Measurements from ENCODE around the gene CAMK2A. TPM values are rescaled to one million over a fixed set of nuclear protein-coding genes. Genes with fewer than 3 reads are reported as not detected.

CAMK2A gene
- total RNA-seq, 1 donor from 2014 or later = not detected

GRCh38 chr5:150303660-150304386 is 14.2 kb upstream of the CAMK2A start:
- Mint-ChIP-seq H3K27ac (ENCODE audit: unreplicated experiment) (no peak overlapping the region), H3K4me3 (ENCODE audit: unreplicated experiment) (no peak overlapping the region), H3K27me3 (ENCODE audit: unreplicated experiment) (no peaks in the 10 kb centered on the region), H3K4me1 (ENCODE audit: unreplicated experiment) (peaks cover 27% of the 10 kb centered on the region), H3K36me3 (ENCODE audit: unreplicated experiment) (no peaks in the 10 kb centered on the region), H3K9me3 (ENCODE audit: unreplicated experiment) (no peaks in the 10 kb centered on the region)
- no peak for DNase-seq (ENCODE audit: extremely low spot score, unreplicated experiment)
- TF ChIP-seq CTCF (IDR thresholded peaks at IDR 0.05) = no peak

GRCh38 chr5:150303070-150303615 is 13.6 kb upstream of the CAMK2A start:
- no peaks in the 10 kb centered on the region for H3K27me3 Mint-ChIP-seq (ENCODE audit: unreplicated experiment)
- H3K27ac Mint-ChIP-seq (ENCODE audit: unreplicated experiment) = no peak overlapping the region
- no peaks in the 10 kb centered on the region for H3K36me3 Mint-ChIP-seq (ENCODE audit: unreplicated experiment)
- no peak for TF ChIP-seq CTCF (IDR thresholded peaks at IDR 0.05)
- H3K4me1 Mint-ChIP-seq (ENCODE audit: unreplicated experiment) = peaks cover 23% of the 10 kb centered on the region
- no peaks in the 10 kb centered on the region for H3K9me3 Mint-ChIP-seq (ENCODE audit: unreplicated experiment)
- H3K4me3 Mint-ChIP-seq (ENCODE audit: unreplicated experiment) = peak overlapping the region; percentile 68
- DNase-seq (ENCODE audit: extremely low spot score, unreplicated experiment) = no peak

GRCh38 chr5:150302301-150303069 is 12.9 kb upstream of the CAMK2A start, which contains the start of gene ARSI:
ARSI (minus strand) TSS chr5:150302905; CDS start chr5:150302373, 532 bp downstream.
- Mint-ChIP-seq H3K27me3 (ENCODE audit: unreplicated experiment) (no peaks in the 10 kb centered on the region), H3K4me1 (ENCODE audit: unreplicated experiment) (peaks cover 19% of the 10 kb centered on the region), H3K27ac (ENCODE audit: unreplicated experiment) (no peak within 1 kb of the TSS), H3K9me3 (ENCODE audit: unreplicated experiment) (no peaks in the 10 kb centered on the region), H3K4me3 (ENCODE audit: unreplicated experiment) (peak within 1 kb of the TSS; percentile 68), H3K36me3 (ENCODE audit: unreplicated experiment) (no peaks in the 10 kb centered on the region)
- no peak for DNase-seq (ENCODE audit: extremely low spot score, unreplicated experiment)
- peak; percentile 29 for TF ChIP-seq CTCF (IDR thresholded peaks at IDR 0.05)

GRCh38 chr5:150301901-150302300 is 12.3 kb upstream of the CAMK2A start:
- Mint-ChIP-seq H3K27me3 (ENCODE audit: unreplicated experiment) (no peaks in the 10 kb centered on the region), H3K9me3 (ENCODE audit: unreplicated experiment) (no peaks in the 10 kb centered on the region), H3K27ac (ENCODE audit: unreplicated experiment) (no peak overlapping the region), H3K4me1 (ENCODE audit: unreplicated experiment) (peaks cover 19% of the 10 kb centered on the region), H3K4me3 (ENCODE audit: unreplicated experiment) (no peak overlapping the region), H3K36me3 (ENCODE audit: unreplicated experiment) (no peaks in the 10 kb centered on the region)
- no peak for DNase-seq (ENCODE audit: extremely low spot score, unreplicated experiment)
- TF ChIP-seq CTCF (IDR thresholded peaks at IDR 0.05) = no peak

GRCh38 chr5:150301170-150301505 is 11.6 kb upstream of the CAMK2A start:
- Mint-ChIP-seq H3K27ac (ENCODE audit: unreplicated experiment) (no peak overlapping the region), H3K27me3 (ENCODE audit: unreplicated experiment) (no peaks in the 10 kb centered on the region), H3K36me3 (ENCODE audit: unreplicated experiment) (no peaks in the 10 kb centered on the region), H3K4me3 (ENCODE audit: unreplicated experiment) (no peak overlapping the region), H3K4me1 (ENCODE audit: unreplicated experiment) (peaks cover 19% of the 10 kb centered on the region), H3K9me3 (ENCODE audit: unreplicated experiment) (no peaks in the 10 kb centered on the region)
- TF ChIP-seq CTCF (IDR thresholded peaks at IDR 0.05) = no peak
- DNase-seq (ENCODE audit: extremely low spot score, unreplicated experiment) = no peak

All from osteocyte (in vitro differentiated cells).